ENCODE measurements around the gene LIPA. TPM values are rescaled to one million over a fixed set of nuclear protein-coding genes. Genes with fewer than 3 reads are reported as not detected.

Gene LIPA
- total RNA-seq, 2 donors from 2014 or later: 19.8 to 30.4 TPM

GRCh38 chr10:89273680-89274079 lies 22.1 kb upstream of the LIPA start:
- Histone ChIP-seq H3K36me3 (replicated peaks in 1 of 2; ENCODE audit: insufficient read depth in 1 of 2, low read depth in 2 of 2) (no peaks in the 10 kb centered on the region), H3K4me3 (no peak overlapping the region), H3K9me3 (no peaks in the 10 kb centered on the region), H3K4me1 (peaks cover 30% of the 10 kb centered on the region), H3K27me3 (no peaks in the 10 kb centered on the region), H3K27ac (no peak overlapping the region)
- 58 to 90% methylated on average over 2 of the region's 2 CpGs for WGBS, 2 donors
- ATAC-seq (no peak), DNase-seq (no peak)
- TF ChIP-seq CTCF (IDR thresholded peaks at IDR 0.05): no peak
- TF ChIP-seq POLR2A (IDR thresholded peaks at IDR 0.05): no peak
- intact Hi-C loops (cut with DNase I): no loop called here

GRCh38 chr10:89271532-89271931 lies 20.0 kb upstream of the LIPA start:
- DNase-seq: no peak
- 80 to 98% methylated on average over 2 of the region's 2 CpGs for WGBS, 2 donors
- Histone ChIP-seq H3K27me3 (no peaks in the 10 kb centered on the region), H3K4me1 (peaks cover 16% of the 10 kb centered on the region), H3K4me3 (no peak overlapping the region), H3K9me3 (no peaks in the 10 kb centered on the region), H3K27ac (no peak overlapping the region), H3K36me3 (replicated peaks in 1 of 2; ENCODE audit: insufficient read depth in 1 of 2, low read depth in 2 of 2) (no peaks in the 10 kb centered on the region)
- intact Hi-C loops (cut with DNase I): no loop called here
- no peak for TF ChIP-seq POLR2A (IDR thresholded peaks at IDR 0.05)
- no peak for TF ChIP-seq CTCF (IDR thresholded peaks at IDR 0.05)
- no peak for ATAC-seq

- peaks cover 13% of the 10 kb centered on the region for H3K4me1 ChIP-seq
- H3K36me3 ChIP-seq (replicated peaks in 1 of 2; ENCODE audit: insufficient read depth in 1 of 2, low read depth in 2 of 2): no peaks in the 10 kb centered on the region
- ATAC-seq (no peak), DNase-seq (no peak)
- H3K9me3 ChIP-seq: no peaks in the 10 kb centered on the region
- H3K4me3 ChIP-seq: no peak overlapping the region
- TF ChIP-seq CTCF (IDR thresholded peaks at IDR 0.05) (no peak), POLR2A (IDR thresholded peaks at IDR 0.05) (no peak)
- intact Hi-C loops (cut with DNase I): no loop called here
- H3K27ac ChIP-seq: no peak overlapping the region
- H3K27me3 ChIP-seq: no peaks in the 10 kb centered on the region
Measured at GRCh38 chr10:89270153-89270483, 18.5 kb upstream of the LIPA start.

GRCh38 chr10:89269433-89270152 lies 18.0 kb upstream of the LIPA start:
- ATAC-seq: peak; percentile 38
- TF ChIP-seq CTCF (IDR thresholded peaks at IDR 0.05) (no peak), POLR2A (IDR thresholded peaks at IDR 0.05) (no peak)
- H3K4me3 ChIP-seq: no peak overlapping the region
- 80 to 88% methylated on average over 3 of the region's 3 CpGs for WGBS, 2 donors
- no peak overlapping the region for H3K27ac ChIP-seq
- H3K9me3 ChIP-seq: no peaks in the 10 kb centered on the region
- H3K27me3 ChIP-seq: no peaks in the 10 kb centered on the region
- H3K4me1 ChIP-seq: peaks cover 8% of the 10 kb centered on the region
- no peaks in the 10 kb centered on the region for H3K36me3 ChIP-seq (replicated peaks in 1 of 2; ENCODE audit: insufficient read depth in 1 of 2, low read depth in 2 of 2)
- no peak for DNase-seq
- intact Hi-C loops (cut with DNase I): no loop called here

All from body of pancreas (tissue), 4 donors.